CD4-positive, alpha-beta T cell treated with Interleukin-21 for 1 hour (primary cell): ENCODE results near the gene TENM4.

Experiments
- DNase-seq: peaks from one replicate; pipeline ENCODE4 v3.0.0-alpha.2; 2020

The TENM4 gene

GRCh38 chr11:79290761-79291160 is 150.1 kb downstream of the TENM4 start:
- DNase-seq, result no peak

GRCh38 chr11:79287952-79288351 is 152.9 kb downstream of the TENM4 start:
- no peak for DNase-seq

- no peak for DNase-seq
These were observed 155.1 kb downstream of the TENM4 start for GRCh38 chr11:79285756-79286155.

GRCh38 chr11:79276736-79277325 is 164.0 kb downstream of the TENM4 start:
- no peak for DNase-seq

GRCh38 chr11:79274636-79275331 is 166.0 kb downstream of the TENM4 start:
- no peak for DNase-seq

GRCh38 chr11:79273781-79274180 is 167.0 kb downstream of the TENM4 start:
- no peak for DNase-seq

- no peak for DNase-seq
These were observed 171.1 kb downstream of the TENM4 start for GRCh38 chr11:79269611-79270307.

GRCh38 chr11:79266396-79266795 is 174.4 kb downstream of the TENM4 start:
- DNase-seq, result no peak

- no peak for DNase-seq
These were observed 175.0 kb downstream of the TENM4 start for GRCh38 chr11:79265756-79266322.

GRCh38 chr11:79264284-79264683 is 176.5 kb downstream of the TENM4 start:
- no peak for DNase-seq

- DNase-seq, result no peak
These were observed 177.8 kb downstream of the TENM4 start for GRCh38 chr11:79263001-79263400.

- no peak for DNase-seq
These were observed 178.6 kb downstream of the TENM4 start for GRCh38 chr11:79262221-79262620.

GRCh38 chr11:79261684-79262083 is 179.1 kb downstream of the TENM4 start:
- DNase-seq, result no peak

- DNase-seq, result no peak
These were observed 181.0 kb downstream of the TENM4 start for GRCh38 chr11:79259800-79260199.

GRCh38 chr11:79258576-79258975 is 182.3 kb downstream of the TENM4 start:
- no peak for DNase-seq

- DNase-seq, result no peak
These were observed 184.9 kb downstream of the TENM4 start for GRCh38 chr11:79255965-79256364.

GRCh38 chr11:79253280-79253679 is 187.6 kb downstream of the TENM4 start:
- DNase-seq, result no peak

- DNase-seq, result no peak
These were observed 191.4 kb downstream of the TENM4 start for GRCh38 chr11:79249295-79249993.

GRCh38 chr11:79244798-79245197 is 196.0 kb downstream of the TENM4 start:
- no peak for DNase-seq

GRCh38 chr11:79244241-79244772 is 196.5 kb downstream of the TENM4 start:
- no peak for DNase-seq

GRCh38 chr11:79243422-79244210 is 197.2 kb downstream of the TENM4 start:
- no peak for DNase-seq

- no peak for DNase-seq
These were observed 198.2 kb downstream of the TENM4 start for GRCh38 chr11:79242616-79243015.
